HepG2 (cell line): Measurements from ENCODE around the gene SCML1. TPM values are rescaled to one million over a fixed set of nuclear protein-coding genes. Genes with fewer than 3 reads are reported as not detected.

Experiments used
- ATAC-seq: fragments of 200-7000 bp; cut with Tn5 transposase; 3 replicates; pipeline ENCODE4 v1.9.1; 2020; ENCODE audit warnings: mild to moderate bottlenecking, moderate library complexity
- BruUV-seq: library from RNA; stranded (reverse); fragments of 400-500 nt; replicated peaks from 2 replicates; lab custom pipeline; 2021; lab: Mats Ljungman, UMichigan
- CTCF ChIA-PET: fragments of 300-600 bp; formaldehyde crosslinking; extraction: SDS; loops from one replicate; lab custom pipeline; 2021; ENCODE audit warnings: low total read pairs, inconsistent platforms, low intra/inter-chr PET ratio; lab: Yijun Ruan, JAX
- POLR2A ChIA-PET: fragments of 350-600 bp; sonication (Branson Sonifier 250); formaldehyde crosslinking; loops from one replicate; lab custom pipeline; 2020; ENCODE audit warnings: antibody characterized with exemption, inconsistent platforms; lab: Yijun Ruan, JAX
- DNase-seq: peaks from one replicate; pipeline ENCODE4 v3.0.0-alpha.2; 2015; ENCODE audit warnings: low spot score
- FAIRE-seq: peaks from 3 replicates; lab custom pipeline; 2011; peaks lifted over from hg19 to GRCh38; lab: Jason Lieb, UNC
- H2AFZ ChIP-seq: one replicate; pipeline ENCODE4 v1.6.1; 2011; ENCODE audit warnings: low read length, inconsistent platforms
- H3K27ac ChIP-seq: fragments of 300-600 bp; 3 replicates; pipeline ENCODE4 v1.8.0; 2011; ENCODE audit warnings: mixed run types, mild to moderate bottlenecking, mixed read lengths, low read length, inconsistent platforms; ENCODE audit not compliant: insufficient read depth; ENCODE audit errors: extremely low read length
- H3K27me3 ChIP-seq, 2 experiments: fragments of 200-600 bp in 1 of 2; 2 replicates in 1 of 2; 3 replicates in 1 of 2; pipeline versions ENCODE4 v1.6.0 to v1.8.0; 2011; ENCODE audit warnings: low read length in 2 of 2, mild to moderate bottlenecking in 2 of 2, moderate library complexity in 2 of 2, inconsistent platforms in 1 of 2; ENCODE audit not compliant: insufficient read depth in 2 of 2, control insufficient read depth in 1 of 2
- H3K36me3 ChIP-seq, 2 experiments: fragments of 200-600 bp in 1 of 2; replicated peaks in 1 of 2; 2 replicates in 1 of 2; 3 replicates in 1 of 2; pipeline versions ENCODE4 v1.5.1 to v1.8.0; 2011; ENCODE audit warnings: low read length in 2 of 2, inconsistent platforms in 1 of 2; ENCODE audit not compliant: insufficient read depth in 2 of 2, control insufficient read depth in 1 of 2
- H3K4me1 ChIP-seq: 2 replicates; pipeline ENCODE4 v1.5.1; 2012; ENCODE audit warnings: low read length, inconsistent platforms; ENCODE audit not compliant: insufficient read depth
- H3K4me2 ChIP-seq: 2 replicates; pipeline ENCODE4 v1.6.0; 2011; ENCODE audit warnings: low read depth, low read length, inconsistent platforms
- H3K4me3 ChIP-seq, 3 experiments: fragments of 200-600 bp in 1 of 3; sonication (generic), shearing (Covaris generic) in 1 of 3; replicated peaks in 1 of 3; 2 replicates each; pipeline ENCODE4 v1.5.1; 2011 to 2016; ENCODE audit warnings: low read length in 3 of 3, inconsistent platforms in 2 of 3, low read depth in 2 of 3, mild to moderate bottlenecking in 2 of 3, control low read depth in 1 of 3, mixed read lengths in 1 of 3; ENCODE audit not compliant: insufficient read depth in 1 of 3
- H3K79me2 ChIP-seq: one replicate; pipeline ENCODE4 v1.6.1; 2011; ENCODE audit warnings: low read length, inconsistent platforms; ENCODE audit not compliant: insufficient read depth
- H3K9ac ChIP-seq: 2 replicates; pipeline ENCODE4 v1.6.0; 2011; ENCODE audit warnings: mild to moderate bottlenecking, low read depth, low read length, inconsistent platforms; ENCODE audit not compliant: insufficient read depth
- H3K9me3 ChIP-seq: 2 replicates; pipeline ENCODE4 v1.5.1; 2012; ENCODE audit warnings: mild to moderate bottlenecking, low read length
- H4K20me1 ChIP-seq: 2 replicates; pipeline ENCODE4 v1.6.0; 2011; ENCODE audit warnings: inconsistent platforms, mild to moderate bottlenecking, low read length, moderate library complexity; ENCODE audit not compliant: insufficient read depth
- ADNP ChIP-seq: sonication (generic); formaldehyde crosslinking; IDR thresholded peaks from 2 replicates; pipeline ENCODE4 v1.4.0; 2020; ENCODE audit warnings: missing genetic modification reagents
- CCDC6 ChIP-seq: sonication (generic); formaldehyde crosslinking; IDR thresholded peaks from 2 replicates; pipeline ENCODE4 v1.8.1; 2022; ENCODE audit warnings: mild to moderate bottlenecking, missing genetic modification reagents, moderate library complexity
- FOXK1 ChIP-seq: sonication (generic); formaldehyde crosslinking; IDR thresholded peaks from 2 replicates; pipeline ENCODE4 v1.4.0; 2020; ENCODE audit warnings: low read depth, missing genetic modification reagents, borderline replicate concordance
- GABPB1 ChIP-seq: IDR thresholded peaks from 2 replicates; pipeline ENCODE4 v1.6.1; 2016; ENCODE audit warnings: mild to moderate bottlenecking, missing genetic modification reagents, moderate library complexity, missing compliant biosample characterization
- PRMT3 ChIP-seq: sonication (generic); formaldehyde crosslinking; IDR thresholded peaks from 2 replicates; pipeline ENCODE4 v1.8.1; 2022; ENCODE audit warnings: low read depth, mild to moderate bottlenecking, moderate library complexity, missing genetic modification reagents, borderline replicate concordance
- RCOR2 ChIP-seq: IDR thresholded peaks from 2 replicates; pipeline ENCODE4 v1.6.1; 2016; ENCODE audit warnings: missing biosample characterization, missing genetic modification reagents
- ZFY ChIP-seq: sonication (generic); formaldehyde crosslinking; IDR thresholded peaks from 2 replicates; pipeline ENCODE4 v1.4.0; 2020; ENCODE audit warnings: missing genetic modification reagents
- ZNF589 ChIP-seq: sonication (generic); formaldehyde crosslinking; conservative IDR thresholded peaks from 2 replicates; pipeline ENCODE4 v1.8.0; 2022; ENCODE audit warnings: mild to moderate bottlenecking, moderate library complexity, missing genetic modification reagents
- WGBS: methylation state at CpG from one replicate; pipeline ENCODE4 v1.1.6; 2017; ENCODE audit warnings: low lambda C conversion rate; 5-methylcytosine and 5-hydroxymethylcytosine counted together
- in situ Hi-C: cut with HindIII; loops from 2 replicates; pipeline ENCODE4 v1.10.0; 2017; ENCODE audit warnings: low pct_unique_long_range_greater_than_20kb; ENCODE audit not compliant: extremely low pct_ligation_motif_present
- intact Hi-C: fragments of 100-400 bp; cut with micrococcal nuclease; formaldehyde crosslinking; loops from one replicate; pipeline ENCODE4 v1.10.0; 2022; ENCODE audit not compliant: unreplicated experiment
- polyA plus RNA-seq, 8 experiments: library from polyadenylated mRNA; depleted of rRNA in 3 of 8; stranded (reverse) in 7 of 8; unstranded in 1 of 8; fragments of >200 nt; fragmentation: Illumina TruSeq in 4 of 8; extraction: Trizol in 4 of 8; gene quantifications; 2 replicates each; pipeline versions ENCODE4 v1.2.1 to v1.2.3, GENCODE V29; 2011 to 2016; ENCODE audit warnings: low read depth in 4 of 8, missing spikeins in 1 of 8, mixed read lengths in 1 of 8; ENCODE audit not compliant: insufficient read depth in 1 of 8
- total RNA-seq, 5 experiments: library from RNA; depleted of rRNA; stranded (reverse); fragments of >200 nt; fragmentation: Illumina TruSeq; extraction: Trizol; gene quantifications; 2 replicates each; pipeline ENCODE4 v1.2.3, GENCODE V29; 2016; ENCODE audit warnings: low read depth in 1 of 5
- TF ChIP-seq, protein P1 (sequence below): sonication (generic); formaldehyde crosslinking; conservative IDR thresholded peaks from 2 replicates; pipeline ENCODE4 v1.4.0; 2020; ENCODE audit warnings: mild to moderate bottlenecking, missing genetic modification reagents, moderate library complexity
- TF ChIP-seq, protein P2 (sequence below): sonication (generic); IDR thresholded peaks from 2 replicates; pipeline ENCODE4 v1.6.1; 2016; ENCODE audit warnings: low read depth, borderline replicate concordance
- TF ChIP-seq, protein P3 (sequence below): IDR thresholded peaks from 2 replicates; pipeline ENCODE4 v1.6.1; 2018; ENCODE audit warnings: missing genetic modification reagents, mild to moderate bottlenecking, missing compliant biosample characterization
- TF ChIP-seq, protein P4 (sequence below): sonication (generic); formaldehyde crosslinking; IDR thresholded peaks from 2 replicates; pipeline ENCODE4 v1.5.1; 2020; ENCODE audit warnings: missing genetic modification reagents, mild to moderate bottlenecking, borderline replicate concordance
- TF ChIP-seq, protein P5 (sequence below): sonication (generic); formaldehyde crosslinking; IDR thresholded peaks from 2 replicates; pipeline ENCODE4 v1.4.0; 2020; ENCODE audit warnings: missing genetic modification reagents

Gene SCML1
- total and polyA plus RNA-seq, 2 of the 13 experiments (the other 11 are each of a cell fraction or from before 2014, with no cell fraction given): 24.2 to 129 TPM

DNA sequence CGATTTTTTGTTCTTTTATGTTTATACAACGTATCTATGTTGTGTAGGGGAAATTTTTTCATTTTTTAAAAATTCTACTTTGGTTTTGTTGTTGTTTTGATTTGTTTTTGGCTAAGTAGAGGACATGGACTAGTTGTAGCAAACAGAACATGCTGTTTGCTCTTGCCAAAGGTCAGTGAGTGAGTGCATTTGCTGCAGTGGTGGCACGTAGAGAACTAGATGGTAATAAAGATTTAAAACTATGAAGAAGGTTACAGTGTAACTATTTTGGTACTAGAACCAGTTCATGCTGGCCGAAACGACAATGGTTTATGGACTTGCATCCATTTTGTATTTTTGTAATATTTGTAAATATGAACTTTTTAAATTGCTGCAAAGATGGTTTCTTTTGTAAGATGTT lies 1.9 kb upstream of the SCML1 start (continued):
- TF ChIP-seq, protein P1, sequence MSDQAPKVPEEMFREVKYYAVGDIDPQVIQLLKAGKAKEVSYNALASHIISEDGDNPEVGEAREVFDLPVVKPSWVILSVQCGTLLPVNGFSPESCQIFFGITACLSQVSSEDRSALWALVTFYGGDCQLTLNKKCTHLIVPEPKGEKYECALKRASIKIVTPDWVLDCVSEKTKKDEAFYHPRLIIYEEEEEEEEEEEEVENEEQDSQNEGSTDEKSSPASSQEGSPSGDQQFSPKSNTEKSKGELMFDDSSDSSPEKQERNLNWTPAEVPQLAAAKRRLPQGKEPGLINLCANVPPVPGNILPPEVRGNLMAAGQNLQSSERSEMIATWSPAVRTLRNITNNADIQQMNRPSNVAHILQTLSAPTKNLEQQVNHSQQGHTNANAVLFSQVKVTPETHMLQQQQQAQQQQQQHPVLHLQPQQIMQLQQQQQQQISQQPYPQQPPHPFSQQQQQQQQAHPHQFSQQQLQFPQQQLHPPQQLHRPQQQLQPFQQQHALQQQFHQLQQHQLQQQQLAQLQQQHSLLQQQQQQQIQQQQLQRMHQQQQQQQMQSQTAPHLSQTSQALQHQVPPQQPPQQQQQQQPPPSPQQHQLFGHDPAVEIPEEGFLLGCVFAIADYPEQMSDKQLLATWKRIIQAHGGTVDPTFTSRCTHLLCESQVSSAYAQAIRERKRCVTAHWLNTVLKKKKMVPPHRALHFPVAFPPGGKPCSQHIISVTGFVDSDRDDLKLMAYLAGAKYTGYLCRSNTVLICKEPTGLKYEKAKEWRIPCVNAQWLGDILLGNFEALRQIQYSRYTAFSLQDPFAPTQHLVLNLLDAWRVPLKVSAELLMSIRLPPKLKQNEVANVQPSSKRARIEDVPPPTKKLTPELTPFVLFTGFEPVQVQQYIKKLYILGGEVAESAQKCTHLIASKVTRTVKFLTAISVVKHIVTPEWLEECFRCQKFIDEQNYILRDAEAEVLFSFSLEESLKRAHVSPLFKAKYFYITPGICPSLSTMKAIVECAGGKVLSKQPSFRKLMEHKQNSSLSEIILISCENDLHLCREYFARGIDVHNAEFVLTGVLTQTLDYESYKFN (CRISPR knock-in tag): peak; percentile 60; the same call in 1 of the 2 replicates
- TF ChIP-seq, all 625 proteins: peak for 5

DNA sequence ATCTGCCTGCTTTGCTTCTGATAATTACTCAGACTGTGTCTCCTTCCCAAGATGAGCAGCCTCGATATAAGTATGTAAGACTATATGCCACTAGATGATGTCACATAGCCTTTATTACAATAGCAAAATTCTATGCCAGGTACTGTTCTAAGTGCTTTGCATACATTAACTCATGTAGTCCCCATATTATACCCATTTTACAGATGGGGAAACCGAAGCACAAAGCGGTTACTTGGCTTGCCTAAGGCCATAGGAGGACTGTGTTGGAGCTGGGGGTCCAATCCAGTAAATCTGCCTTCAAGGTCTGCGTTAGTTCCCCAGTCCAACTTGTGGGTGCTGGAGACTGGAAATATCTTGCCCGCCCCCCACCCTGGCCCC lies 826 bp upstream of the SCML1 start:
- H3K4me1 ChIP-seq: peaks cover 48% of the 10 kb centered on the region
- peaks cover 41% of the 10 kb centered on the region for H3K79me2 ChIP-seq
- peak overlapping the region; percentile 84 for H3K27ac ChIP-seq
- CTCF ChIA-PET: no interaction called here
- peak overlapping the region; percentile 70 for H3K4me2 ChIP-seq
- H3K9me3 ChIP-seq: no peaks in the 10 kb centered on the region
- POLR2A ChIA-PET: interaction anchor here (0.7 to 2.0 kb wide), 3 partner anchors 9 to 531 kb away, joined by 3 to 14 read pairs (median 12); no protein-coding TSS in a partner anchor
- H3K4me3 ChIP-seq: peak overlapping the region; percentile 60 to 66 (median 66)
- H2AFZ ChIP-seq: no peak overlapping the region
- FAIRE-seq (peak; percentile 28), ATAC-seq (no peak), DNase-seq (no peak)
- no peaks in the 10 kb centered on the region for H3K36me3 ChIP-seq
- peaks cover 4% of the 10 kb centered on the region; the same call in 1 of the 2 replicates for H4K20me1 ChIP-seq
- no TSS peak for BruUV-seq
- H3K27me3 ChIP-seq: no peaks in the 10 kb centered on the region
- intact Hi-C loops: loop anchor here (1.0 kb wide), 2 partner anchors 25 to 30 kb away; no protein-coding TSS in a partner anchor
- in situ Hi-C loops: no loop called here
- peak overlapping the region; percentile 67 for H3K9ac ChIP-seq
- WGBS: 0% methylated on average over 3 of the region's 5 CpGs
- TF ChIP-seq RCOR2 (peak; percentile 94), CCDC6 (CRISPR knock-in tag) (no peak), ZFY (CRISPR knock-in tag) (no peak), FOXK1 (CRISPR knock-in tag) (no peak), GABPB1 (CRISPR knock-in tag) (no peak), PRMT3 (no peak), ZNF589 (CRISPR knock-in tag) (no peak), ADNP (CRISPR knock-in tag) (peak; percentile 87)
- TF ChIP-seq, protein P2, sequence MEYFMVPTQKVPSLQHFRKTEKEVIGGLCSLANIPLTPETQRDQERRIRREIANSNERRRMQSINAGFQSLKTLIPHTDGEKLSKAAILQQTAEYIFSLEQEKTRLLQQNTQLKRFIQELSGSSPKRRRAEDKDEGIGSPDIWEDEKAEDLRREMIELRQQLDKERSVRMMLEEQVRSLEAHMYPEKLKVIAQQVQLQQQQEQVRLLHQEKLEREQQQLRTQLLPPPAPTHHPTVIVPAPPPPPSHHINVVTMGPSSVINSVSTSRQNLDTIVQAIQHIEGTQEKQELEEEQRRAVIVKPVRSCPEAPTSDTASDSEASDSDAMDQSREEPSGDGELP: no peak
- TF ChIP-seq, protein P3, sequence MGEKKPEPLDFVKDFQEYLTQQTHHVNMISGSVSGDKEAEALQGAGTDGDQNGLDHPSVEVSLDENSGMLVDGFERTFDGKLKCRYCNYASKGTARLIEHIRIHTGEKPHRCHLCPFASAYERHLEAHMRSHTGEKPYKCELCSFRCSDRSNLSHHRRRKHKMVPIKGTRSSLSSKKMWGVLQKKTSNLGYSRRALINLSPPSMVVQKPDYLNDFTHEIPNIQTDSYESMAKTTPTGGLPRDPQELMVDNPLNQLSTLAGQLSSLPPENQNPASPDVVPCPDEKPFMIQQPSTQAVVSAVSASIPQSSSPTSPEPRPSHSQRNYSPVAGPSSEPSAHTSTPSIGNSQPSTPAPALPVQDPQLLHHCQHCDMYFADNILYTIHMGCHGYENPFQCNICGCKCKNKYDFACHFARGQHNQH (CRISPR knock-in tag): no peak
- TF ChIP-seq, protein P4, sequence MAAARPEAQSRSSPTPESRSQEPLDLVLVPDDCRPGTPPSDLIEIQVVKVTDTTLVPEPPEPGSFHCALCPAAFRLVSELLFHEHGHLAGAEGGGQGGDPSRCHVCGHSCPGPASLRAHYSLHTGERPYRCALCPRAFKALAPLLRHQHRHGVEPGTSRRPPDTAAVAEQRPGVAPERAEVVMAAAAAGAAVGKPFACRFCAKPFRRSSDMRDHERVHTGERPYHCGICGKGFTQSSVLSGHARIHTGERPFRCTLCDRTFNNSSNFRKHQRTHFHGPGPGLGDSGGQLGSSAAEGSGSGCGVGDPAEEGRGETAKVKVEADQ (CRISPR knock-in tag): no peak
- TF ChIP-seq, protein P5, sequence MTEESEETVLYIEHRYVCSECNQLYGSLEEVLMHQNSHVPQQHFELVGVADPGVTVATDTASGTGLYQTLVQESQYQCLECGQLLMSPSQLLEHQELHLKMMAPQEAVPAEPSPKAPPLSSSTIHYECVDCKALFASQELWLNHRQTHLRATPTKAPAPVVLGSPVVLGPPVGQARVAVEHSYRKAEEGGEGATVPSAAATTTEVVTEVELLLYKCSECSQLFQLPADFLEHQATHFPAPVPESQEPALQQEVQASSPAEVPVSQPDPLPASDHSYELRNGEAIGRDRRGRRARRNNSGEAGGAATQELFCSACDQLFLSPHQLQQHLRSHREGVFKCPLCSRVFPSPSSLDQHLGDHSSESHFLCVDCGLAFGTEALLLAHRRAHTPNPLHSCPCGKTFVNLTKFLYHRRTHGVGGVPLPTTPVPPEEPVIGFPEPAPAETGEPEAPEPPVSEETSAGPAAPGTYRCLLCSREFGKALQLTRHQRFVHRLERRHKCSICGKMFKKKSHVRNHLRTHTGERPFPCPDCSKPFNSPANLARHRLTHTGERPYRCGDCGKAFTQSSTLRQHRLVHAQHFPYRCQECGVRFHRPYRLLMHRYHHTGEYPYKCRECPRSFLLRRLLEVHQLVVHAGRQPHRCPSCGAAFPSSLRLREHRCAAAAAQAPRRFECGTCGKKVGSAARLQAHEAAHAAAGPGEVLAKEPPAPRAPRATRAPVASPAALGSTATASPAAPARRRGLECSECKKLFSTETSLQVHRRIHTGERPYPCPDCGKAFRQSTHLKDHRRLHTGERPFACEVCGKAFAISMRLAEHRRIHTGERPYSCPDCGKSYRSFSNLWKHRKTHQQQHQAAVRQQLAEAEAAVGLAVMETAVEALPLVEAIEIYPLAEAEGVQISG (CRISPR knock-in tag): no peak
